GM18526 (cell line): Measurements from ENCODE around the gene ALKBH7.
A peak's percentile ranks its signal among the peaks of the same experiment; 100 is the strongest.

Experiments used
- POLR2A ChIP-seq: IDR thresholded peaks from 3 replicates; pipeline ENCODE4 v1.6.1; 2011; ENCODE audit not compliant: insufficient read length; ENCODE audit errors: extremely low read depth

The ALKBH7 gene

GRCh38 chr19:6387372-6387771 is 14.8 kb downstream of the ALKBH7 start:
- TF ChIP-seq POLR2A, result no peak

- no peak for TF ChIP-seq POLR2A
These were observed 19.9 kb downstream of the ALKBH7 start for GRCh38 chr19:6392221-6393073.

- peak; percentile 67 for TF ChIP-seq POLR2A
These were observed 20.7 kb downstream of the ALKBH7 start, which contains the start of gene GTF2F1 for GRCh38 chr19:6393074-6393982. Gene GTF2F1, minus strand, starts transcription at chr19:6393164. Its CDS starts 169 bp downstream, at chr19:6392995.

GRCh38 chr19:6393983-6394412 is 21.4 kb downstream of the ALKBH7 start:
- TF ChIP-seq POLR2A, result no peak

- no peak for TF ChIP-seq POLR2A
These were observed 22.2 kb downstream of the ALKBH7 start for GRCh38 chr19:6394831-6395230.

GRCh38 chr19:6396305-6396704 is 23.7 kb downstream of the ALKBH7 start:
- TF ChIP-seq POLR2A, result no peak

- TF ChIP-seq POLR2A, result no peak
These were observed 29.5 kb downstream of the ALKBH7 start for GRCh38 chr19:6402058-6402457.

GRCh38 chr19:6402837-6403608 is 30.4 kb downstream of the ALKBH7 start:
- no peak for TF ChIP-seq POLR2A

- no peak for TF ChIP-seq POLR2A
These were observed 33.8 kb downstream of the ALKBH7 start for GRCh38 chr19:6406401-6406800.

- TF ChIP-seq POLR2A, result no peak
These were observed 36.8 kb downstream of the ALKBH7 start for GRCh38 chr19:6409346-6409745.

- no peak for TF ChIP-seq POLR2A
These were observed 39.5 kb downstream of the ALKBH7 start for GRCh38 chr19:6412061-6412446.

GRCh38 chr19:6412447-6413091 is 40.0 kb downstream of the ALKBH7 start:
- no peak for TF ChIP-seq POLR2A

- TF ChIP-seq POLR2A, result no peak
These were observed 40.7 kb downstream of the ALKBH7 start for GRCh38 chr19:6413291-6413690.
